ENCODE measurements around the gene PRDX3.

The PRDX3 gene

DNA sequence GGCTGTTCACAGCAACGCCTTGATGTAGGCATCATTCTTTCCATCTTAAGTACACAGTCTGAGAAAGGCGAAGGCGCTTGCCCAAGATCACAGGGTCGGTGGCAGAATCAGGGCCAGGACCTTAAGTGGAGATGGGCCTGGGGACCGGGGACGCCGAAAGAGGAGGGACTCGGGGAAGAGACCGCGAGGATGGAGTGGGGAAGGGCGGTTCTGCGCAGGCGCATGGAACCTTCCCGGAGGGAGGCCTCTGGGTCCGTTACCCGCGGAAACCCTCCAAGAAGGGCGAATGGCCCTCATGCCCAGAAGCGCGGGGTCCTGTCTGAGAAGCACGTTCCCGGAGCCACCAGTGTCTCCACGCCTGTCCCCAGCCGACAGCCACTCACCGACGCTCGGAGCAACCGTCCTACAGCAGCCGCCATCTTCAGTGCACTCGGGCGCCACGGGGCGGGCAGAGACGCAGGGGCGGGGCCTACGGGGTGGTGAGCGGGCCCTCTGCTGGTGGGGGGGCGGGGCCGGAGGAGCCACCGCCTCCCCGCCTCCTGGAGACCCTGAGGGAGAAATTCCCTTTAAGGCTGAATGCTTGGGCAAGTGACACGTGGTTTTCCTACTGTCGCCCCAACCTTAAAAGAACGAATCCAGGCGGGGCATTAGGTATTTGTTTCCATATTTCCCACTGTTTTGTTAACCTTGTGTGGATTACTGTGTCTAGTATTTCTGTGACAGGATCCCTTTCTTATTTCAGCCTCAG lies at the start of gene PRDX3:
Gene PRDX3 (minus strand): TSS at position 441 of the 748 bp plus-strand sequence. CDS start 22 bp downstream, at position 419.
- DNase-seq: peak; percentile 97

DNA sequence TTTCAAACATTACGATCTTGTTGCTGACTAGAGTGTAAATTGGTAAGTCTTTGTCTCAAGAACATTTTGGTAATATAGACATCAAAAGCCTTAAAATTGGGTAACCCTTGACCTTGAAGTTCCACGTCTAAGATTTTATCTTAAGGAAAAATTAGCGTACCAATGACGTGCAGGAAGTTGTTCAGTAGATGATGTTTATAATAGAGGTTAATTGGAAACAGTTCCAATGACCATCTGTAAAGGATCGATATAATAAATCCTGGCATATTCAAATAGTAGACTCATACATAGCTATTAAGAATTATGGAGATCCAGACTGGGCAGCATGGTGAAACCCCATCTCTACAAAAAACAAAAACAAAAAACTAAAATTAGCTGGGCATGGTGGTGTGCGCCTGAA lies 49.2 kb upstream of the PRDX3 start:
- no peak for DNase-seq

DNA sequence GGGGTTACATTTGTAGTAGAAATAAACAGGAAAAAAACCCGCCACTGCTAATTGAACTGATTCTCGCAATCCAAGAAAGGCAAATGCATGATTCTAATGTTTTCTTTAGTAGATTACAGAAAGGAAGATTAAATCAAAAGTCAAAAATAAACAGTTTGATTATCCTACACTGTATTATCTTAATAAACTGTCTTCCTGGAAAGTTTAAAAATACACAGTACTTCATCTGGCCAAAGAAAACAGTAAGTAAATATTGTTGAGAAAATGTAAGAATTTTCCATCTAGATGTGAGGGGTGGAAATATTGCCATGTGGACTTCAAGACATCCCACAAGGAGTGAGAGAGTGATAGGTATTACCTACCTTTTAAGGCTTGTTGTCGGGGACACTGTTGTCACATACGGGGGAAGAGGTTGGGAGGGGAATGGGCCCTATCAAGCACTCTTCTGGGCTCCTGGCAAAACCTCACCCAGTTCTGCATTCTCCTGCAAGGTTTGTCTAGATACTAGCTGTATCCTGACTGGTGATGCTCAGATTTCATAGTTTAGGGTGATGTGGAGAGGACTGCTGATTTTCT lies 46.6 kb upstream of the PRDX3 start:
- DNase-seq: no peak

DNA sequence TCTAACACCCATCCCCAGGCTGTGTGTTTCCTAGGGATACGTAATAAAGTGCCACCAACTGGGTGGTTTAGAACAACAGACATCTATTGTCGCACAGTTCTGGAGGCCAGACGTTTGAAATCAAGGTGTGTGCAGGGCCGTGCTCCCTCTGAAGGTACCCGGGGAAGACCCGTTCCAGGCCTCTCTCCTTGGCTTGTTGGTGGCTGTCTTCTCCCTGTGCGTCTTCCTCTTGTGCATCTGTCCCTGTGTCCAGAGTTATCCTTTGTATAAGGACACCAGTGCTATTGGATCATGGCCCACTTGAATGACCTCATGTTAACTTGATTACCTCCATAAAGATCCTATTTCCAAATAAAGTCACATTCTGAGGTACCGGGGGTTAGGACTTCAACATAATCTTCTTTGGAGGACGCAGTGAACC lies 44.4 kb upstream of the PRDX3 start:
- DNase-seq: no peak

- no peak for DNase-seq
Measured at GRCh38 chr10:119222537-119222936, 43.9 kb upstream of the PRDX3 start.

GRCh38 chr10:119221666-119222065 lies 43.1 kb upstream of the PRDX3 start:
- no peak for DNase-seq

DNA sequence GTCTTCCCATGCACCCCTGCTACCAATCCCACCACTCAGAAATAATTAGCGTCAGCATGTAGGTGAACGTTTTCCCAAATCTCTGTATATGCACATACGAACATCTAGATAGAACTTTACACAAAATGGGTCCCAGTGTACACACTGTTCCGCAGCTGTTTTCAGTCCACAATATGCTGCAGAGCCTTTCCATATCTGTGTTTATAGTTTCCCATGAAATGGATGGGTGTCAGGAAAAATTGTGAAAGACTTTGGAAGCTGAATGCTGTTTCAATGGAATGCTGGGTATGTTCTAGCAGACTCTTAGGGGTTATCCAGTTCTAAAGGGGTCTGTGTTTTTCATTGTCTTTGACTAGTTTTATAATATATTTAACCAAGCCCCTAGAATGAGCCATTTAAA lies 42.6 kb upstream of the PRDX3 start:
- DNase-seq: no peak

DNA sequence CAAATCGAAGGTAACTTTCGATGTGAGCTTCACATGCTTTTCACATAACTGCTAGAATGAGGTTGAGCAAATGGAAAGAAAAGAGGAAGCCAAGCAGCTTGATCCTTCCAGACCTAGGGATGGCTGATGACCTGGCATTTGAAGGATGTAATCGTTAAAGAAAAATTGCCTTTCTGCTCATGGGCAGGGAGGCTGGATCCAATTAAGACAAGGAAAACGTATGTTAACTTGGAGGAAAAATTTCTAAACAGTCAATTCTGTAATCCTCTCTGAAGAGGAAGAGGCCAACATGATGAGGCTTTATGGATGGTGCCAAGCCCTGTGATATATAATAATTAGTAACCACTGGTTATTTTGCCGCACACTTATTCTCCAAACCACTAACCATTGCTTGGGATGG lies 41.3 kb upstream of the PRDX3 start:
- no peak for DNase-seq

DNA sequence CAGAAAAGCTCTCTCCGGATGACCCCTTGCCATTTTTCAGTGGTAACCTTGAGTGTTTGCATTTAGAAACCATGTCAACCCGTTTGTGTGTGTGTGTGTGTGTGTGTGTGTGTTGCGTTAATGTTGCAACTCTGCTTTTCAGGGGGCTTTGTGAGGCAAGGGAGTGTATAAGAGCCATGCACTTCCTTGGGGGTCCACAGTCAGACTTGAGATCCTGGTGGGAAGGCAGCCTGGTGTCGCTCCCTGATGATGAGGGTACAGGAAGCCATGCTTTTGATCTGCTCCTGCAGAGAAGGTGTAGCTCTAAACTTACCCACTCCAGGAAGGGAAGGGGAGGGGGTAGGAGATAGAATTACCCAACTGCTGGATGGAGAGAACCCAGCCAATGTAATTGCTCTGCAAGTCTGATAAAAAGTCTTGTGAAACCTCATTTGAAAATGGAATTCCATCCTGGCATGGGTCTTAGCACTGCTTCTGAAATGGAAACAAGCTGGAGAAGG lies 39.4 kb upstream of the PRDX3 start:
- DNase-seq: no peak

DNA sequence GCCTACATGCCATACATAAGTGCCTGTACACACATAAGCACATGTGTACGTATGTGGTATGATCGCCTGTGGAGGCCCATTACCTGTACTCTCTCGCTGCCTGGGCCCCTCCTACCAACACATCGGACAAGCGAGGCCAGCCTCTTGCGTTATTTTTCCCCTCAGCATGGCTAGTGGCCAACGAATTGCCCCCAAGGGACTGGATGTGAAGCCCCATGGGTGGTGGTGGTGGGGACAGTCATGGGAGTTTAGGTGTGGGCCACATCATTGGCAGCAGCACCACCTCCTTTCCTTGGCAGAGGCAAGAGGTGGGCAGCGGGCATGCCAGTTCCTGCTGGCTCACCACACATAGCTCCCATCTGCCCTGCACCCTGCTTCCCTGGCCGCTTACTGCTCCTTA lies 38.8 kb upstream of the PRDX3 start:
- no peak for DNase-seq

- DNase-seq: no peak
Measured at GRCh38 chr10:119216127-119216526, 37.5 kb upstream of the PRDX3 start.

GRCh38 chr10:119215371-119215770 lies 36.8 kb upstream of the PRDX3 start:
- DNase-seq: no peak

DNA sequence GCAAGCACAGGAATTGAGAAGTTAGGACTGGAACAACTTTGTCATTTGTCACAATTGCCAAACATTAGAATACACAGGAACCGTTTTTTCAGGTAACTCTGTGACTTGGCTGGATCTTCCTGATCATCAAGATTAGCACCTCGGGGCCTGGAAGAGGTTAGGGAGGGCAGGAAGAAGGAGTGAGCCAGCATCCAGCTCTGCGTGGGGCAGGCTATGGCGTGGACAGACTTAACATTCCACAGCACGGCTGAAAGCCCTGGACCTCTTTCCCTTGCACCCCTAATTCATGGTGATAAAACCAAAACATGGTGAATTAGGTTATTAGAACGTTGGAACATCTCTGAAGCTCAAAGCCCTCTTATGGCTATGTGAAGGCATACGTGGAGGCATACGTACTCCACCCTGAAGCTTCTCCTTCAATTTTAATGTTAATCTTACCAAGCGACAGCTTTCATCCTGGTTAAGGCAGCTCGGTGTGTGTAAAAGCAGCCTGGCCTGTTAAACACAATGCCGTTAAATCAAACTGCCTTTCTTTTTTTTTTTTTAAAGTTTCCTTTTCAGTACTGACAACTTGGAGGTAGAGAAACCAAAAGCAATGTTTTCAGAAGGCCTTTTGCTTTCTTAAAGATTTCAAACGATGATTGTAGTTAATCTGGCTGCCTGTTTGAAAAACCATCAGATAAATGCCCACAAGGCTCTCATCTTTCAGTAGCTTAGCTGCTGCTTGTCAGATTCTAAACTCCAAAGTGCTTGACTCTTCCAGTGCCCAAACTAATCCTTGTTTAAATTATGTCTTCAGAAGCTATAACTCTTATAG lies 33.2 kb upstream of the PRDX3 start:
- DNase-seq: no peak

- DNase-seq: no peak
Measured at GRCh38 chr10:119211176-119211575, 32.6 kb upstream of the PRDX3 start.

DNA sequence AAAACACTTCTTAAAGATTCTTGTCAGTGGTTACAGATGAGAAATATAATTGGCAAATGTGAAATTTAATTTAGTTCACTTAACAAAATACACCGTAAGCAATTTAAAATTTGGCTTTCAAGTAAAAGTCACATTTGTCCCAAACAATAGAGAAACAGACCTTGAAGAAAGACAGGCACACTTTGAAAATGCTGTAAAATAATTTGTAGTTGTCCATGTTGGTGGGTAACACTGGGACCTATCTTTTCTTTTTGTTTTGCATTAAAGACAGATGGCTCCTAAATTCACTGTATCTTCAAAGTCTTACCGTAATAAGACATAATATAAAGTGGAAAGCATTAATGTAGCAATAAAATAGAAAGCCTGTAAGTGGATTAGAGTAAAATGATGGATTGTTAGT lies 32.0 kb upstream of the PRDX3 start:
- no peak for DNase-seq

DNA sequence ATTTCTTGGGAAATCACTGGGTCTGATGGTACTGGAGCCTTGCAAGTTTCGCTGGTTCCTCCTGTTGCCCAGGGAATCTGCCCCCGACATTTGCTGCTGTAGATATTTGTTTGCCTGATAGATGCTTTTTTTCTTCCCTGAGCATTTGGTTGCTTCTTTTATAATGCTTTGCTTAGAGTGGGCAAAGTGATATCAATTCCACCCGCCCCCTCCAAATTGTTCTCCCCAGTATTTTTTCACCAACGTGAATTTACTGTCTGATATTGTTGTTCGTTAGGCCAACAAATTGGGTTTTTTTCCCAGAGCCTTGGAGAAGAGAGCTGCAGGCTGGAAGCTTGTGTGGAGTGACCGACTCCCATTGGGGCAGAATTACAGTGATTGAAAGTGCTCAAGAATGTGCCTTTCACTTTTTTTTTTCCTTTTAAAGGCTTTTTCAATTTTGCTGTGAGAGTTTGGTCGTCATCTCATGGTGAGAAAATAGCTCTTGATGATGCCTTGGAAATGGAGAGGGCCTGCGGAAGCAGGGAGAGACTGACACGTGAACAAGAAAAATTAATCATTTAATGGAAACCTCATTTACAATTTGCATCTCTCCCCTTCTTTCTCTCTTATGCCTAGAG lies 31.2 kb upstream of the PRDX3 start:
- DNase-seq: no peak

DNA sequence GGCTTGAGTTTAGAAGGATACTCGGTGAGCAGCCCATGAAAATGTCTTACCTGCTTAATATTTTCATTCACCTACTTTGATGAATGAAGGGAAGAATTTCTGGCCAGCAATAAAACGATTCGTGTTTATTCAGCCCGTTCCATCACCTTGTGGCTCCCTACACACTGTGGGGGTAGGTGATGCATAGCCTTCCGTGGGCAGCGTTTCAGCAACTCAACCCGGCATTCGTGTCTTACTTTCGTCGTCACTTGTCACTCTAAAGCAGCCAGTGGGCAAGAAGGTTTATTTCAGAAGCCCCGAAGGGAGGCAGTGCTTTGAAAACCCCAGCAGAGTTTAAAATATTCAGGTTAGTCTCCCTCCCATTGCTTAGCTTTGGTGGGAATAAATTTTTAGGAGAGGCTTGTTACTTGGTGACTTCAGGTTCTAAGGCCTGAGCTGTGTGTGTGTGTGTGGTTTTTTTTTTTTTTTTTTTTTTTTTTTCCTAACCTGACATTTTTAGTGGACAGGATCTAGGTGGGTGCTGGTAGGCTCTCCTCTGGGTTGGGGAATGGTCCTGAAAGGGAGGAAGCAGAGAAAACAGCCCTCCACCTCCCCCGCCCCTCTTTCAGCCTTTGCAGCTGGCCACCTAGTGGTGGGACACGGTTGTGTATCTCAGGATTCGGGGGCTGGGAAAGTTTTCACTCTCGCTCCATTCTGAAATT lies 30.6 kb upstream of the PRDX3 start:
- DNase-seq: peak; percentile 77

GRCh38 chr10:119208553-119208940 lies 29.9 kb upstream of the PRDX3 start:
- no peak for DNase-seq

GRCh38 chr10:119207713-119208552 lies 29.3 kb upstream of the PRDX3 start:
- peak; percentile 62 for DNase-seq

- peak; percentile 95 for DNase-seq
Measured at GRCh38 chr10:119207366-119207666, 28.7 kb upstream of the PRDX3 start, which contains the start of gene GRK5. Gene GRK5, plus strand, starts transcription at chr10:119207571. Its CDS starts 347 bp downstream, at chr10:119207918.

- DNase-seq: peak; percentile 77
Measured at GRCh38 chr10:119206603-119207365, 28.2 kb upstream of the PRDX3 start.
